ENCODE results near the gene OGA.

GRCh38 chr10:101831169-101831811 lies 13.0 kb upstream of the OGA start:
- TF ChIP-seq POLR2AphosphoS5 (IDR thresholded peaks at IDR 0.05; ENCODE audit: insufficient read depth in 1 of 2, low read depth in 1 of 2) (no peak), POLR2A (IDR thresholded peaks at IDR 0.05) (no peak)
